MM.1S (cell line): Measurements from ENCODE around the gene FAM20C.

Experiments used
- CTCF ChIP-seq: fragments of 300-600 bp; sonication (generic); IDR thresholded peaks from 2 replicates; pipeline ENCODE4 v1.5.1; 2016; ENCODE audit warnings: antibody characterized with exemption, low read length, mixed read lengths
- EZH2 ChIP-seq: fragments of 300-600 bp; sonication (generic); optimal IDR thresholded peaks from 2 replicates; pipeline ENCODE3; 2017; ENCODE audit warnings: low read depth, mild to moderate bottlenecking, antibody characterized with exemption, low read length, mixed read lengths
- EZH2phosphoT487 ChIP-seq: fragments of 300-600 bp; sonication (generic); IDR thresholded peaks from 2 replicates; pipeline ENCODE4 v1.6.1; 2018; ENCODE audit warnings: antibody characterized with exemption, low read length

GRCh38 chr7:261341-262250 lies 69.2 kb downstream of the FAM20C start:
- no peak for TF ChIP-seq CTCF
- no peak for TF ChIP-seq EZH2phosphoT487
- TF ChIP-seq EZH2, result no peak
